T-helper 1 cell treated with Interleukin-12 subunit alpha and Interleukin-12 subunit beta and Interleukin-4 antibody, amounts not matched to agents 30 μg/mL and 1 μg/mL, for 36 hours (primary cell): ENCODE measurements around the gene ZNF117.

Experiments used
- H3K27ac Mint-ChIP-seq: one replicate; pipeline ENCODE4 v1.8.0; 2021; ENCODE audit warnings: mild to moderate bottlenecking, mixed read lengths
- H3K27me3 Mint-ChIP-seq: one replicate; pipeline ENCODE4 v1.8.0; 2021; ENCODE audit warnings: low read depth, mixed read lengths
- H3K36me3 Mint-ChIP-seq: one replicate; pipeline ENCODE4 v1.8.0; 2021; ENCODE audit warnings: low read depth, mixed read lengths
- H3K4me1 Mint-ChIP-seq: one replicate; pipeline ENCODE4 v1.8.0; 2021; ENCODE audit warnings: low read depth, mixed read lengths
- H3K4me3 Mint-ChIP-seq: one replicate; pipeline ENCODE4 v1.8.0; 2021; ENCODE audit warnings: mild to moderate bottlenecking, moderate library complexity, mixed read lengths
- H3K9me3 Mint-ChIP-seq: one replicate; pipeline ENCODE4 v1.8.0; 2021; ENCODE audit warnings: mixed read lengths

Gene ZNF117

GRCh38 chr7:65002972-65003585 is 12.2 kb upstream of the ZNF117 start:
- Mint-ChIP-seq H3K9me3 (peaks cover 52% of the 10 kb centered on the region), H3K27ac (no peak overlapping the region), H3K27me3 (no peaks in the 10 kb centered on the region), H3K4me1 (peaks cover 32% of the 10 kb centered on the region), H3K4me3 (no peak overlapping the region), H3K36me3 (peaks cover 66% of the 10 kb centered on the region)

GRCh38 chr7:65001291-65001814 is 10.5 kb upstream of the ZNF117 start:
- Mint-ChIP-seq H3K4me3 (no peak overlapping the region), H3K4me1 (peaks cover 27% of the 10 kb centered on the region), H3K9me3 (peaks cover 67% of the 10 kb centered on the region), H3K27ac (no peak overlapping the region), H3K36me3 (peaks cover 72% of the 10 kb centered on the region), H3K27me3 (no peaks in the 10 kb centered on the region)

- no peaks in the 10 kb centered on the region for H3K27me3 Mint-ChIP-seq
- peaks cover 59% of the 10 kb centered on the region for H3K36me3 Mint-ChIP-seq
These were observed 8.5 kb upstream of the ZNF117 start for GRCh38 chr7:64999165-65000004.

GRCh38 chr7:64998865-64999164 is 8.0 kb upstream of the ZNF117 start:
- H3K9me3 Mint-ChIP-seq = peaks cover 77% of the 10 kb centered on the region
- H3K27me3 Mint-ChIP-seq = no peaks in the 10 kb centered on the region
- peaks cover 10% of the 10 kb centered on the region for H3K4me1 Mint-ChIP-seq
- peaks cover 55% of the 10 kb centered on the region for H3K36me3 Mint-ChIP-seq
- H3K27ac Mint-ChIP-seq = no peak overlapping the region
- no peak overlapping the region for H3K4me3 Mint-ChIP-seq

More at GRCh38 chr7:64999165-65000004, 8.5 kb upstream of the ZNF117 start:
- no peak overlapping the region for H3K4me3 Mint-ChIP-seq
- H3K27ac Mint-ChIP-seq = no peak overlapping the region
- peaks cover 11% of the 10 kb centered on the region for H3K4me1 Mint-ChIP-seq
- peaks cover 75% of the 10 kb centered on the region for H3K9me3 Mint-ChIP-seq

GRCh38 chr7:64997927-64998391 is 7.1 kb upstream of the ZNF117 start:
- H3K4me3 Mint-ChIP-seq = no peak overlapping the region
- H3K36me3 Mint-ChIP-seq = peaks cover 46% of the 10 kb centered on the region
- H3K27me3 Mint-ChIP-seq = no peaks in the 10 kb centered on the region
- no peak overlapping the region for H3K27ac Mint-ChIP-seq
- peaks cover 77% of the 10 kb centered on the region for H3K9me3 Mint-ChIP-seq
- H3K4me1 Mint-ChIP-seq = peaks cover 7% of the 10 kb centered on the region

GRCh38 chr7:64997164-64997908 is 6.5 kb upstream of the ZNF117 start:
- Mint-ChIP-seq H3K4me3 (no peak overlapping the region), H3K4me1 (peaks cover 7% of the 10 kb centered on the region), H3K27ac (no peak overlapping the region), H3K27me3 (no peaks in the 10 kb centered on the region), H3K36me3 (peaks cover 44% of the 10 kb centered on the region), H3K9me3 (peaks cover 77% of the 10 kb centered on the region)

- no peak overlapping the region for H3K27ac Mint-ChIP-seq
- H3K27me3 Mint-ChIP-seq = no peaks in the 10 kb centered on the region
- H3K9me3 Mint-ChIP-seq = peaks cover 78% of the 10 kb centered on the region
- peaks cover 3% of the 10 kb centered on the region for H3K4me1 Mint-ChIP-seq
- H3K4me3 Mint-ChIP-seq = no peak overlapping the region
- peaks cover 40% of the 10 kb centered on the region for H3K36me3 Mint-ChIP-seq
These were observed 5.5 kb upstream of the ZNF117 start for GRCh38 chr7:64996305-64996704.

- Mint-ChIP-seq H3K27me3 (no peaks in the 10 kb centered on the region), H3K4me3 (no peak overlapping the region), H3K9me3 (peaks cover 77% of the 10 kb centered on the region), H3K27ac (no peak overlapping the region), H3K4me1 (no peaks in the 10 kb centered on the region), H3K36me3 (peaks cover 31% of the 10 kb centered on the region)
These were observed 3.1 kb upstream of the ZNF117 start for GRCh38 chr7:64993901-64994300.

GRCh38 chr7:64992971-64993370 is 2.1 kb upstream of the ZNF117 start:
- Mint-ChIP-seq H3K36me3 (peaks cover 26% of the 10 kb centered on the region), H3K9me3 (peaks cover 78% of the 10 kb centered on the region), H3K4me3 (no peak overlapping the region), H3K27me3 (no peaks in the 10 kb centered on the region), H3K4me1 (no peaks in the 10 kb centered on the region), H3K27ac (no peak overlapping the region)

GRCh38 chr7:64990216-64990615 is 620 bp downstream of the ZNF117 start:
- H3K4me3 Mint-ChIP-seq = no peak overlapping the region
- no peaks in the 10 kb centered on the region for H3K27me3 Mint-ChIP-seq
- H3K9me3 Mint-ChIP-seq = peaks cover 85% of the 10 kb centered on the region
- H3K27ac Mint-ChIP-seq = no peak overlapping the region
- H3K36me3 Mint-ChIP-seq = peaks cover 23% of the 10 kb centered on the region
- no peaks in the 10 kb centered on the region for H3K4me1 Mint-ChIP-seq

- H3K4me3 Mint-ChIP-seq = no peak overlapping the region
- peaks cover 31% of the 10 kb centered on the region for H3K36me3 Mint-ChIP-seq
- H3K27me3 Mint-ChIP-seq = no peaks in the 10 kb centered on the region
- H3K27ac Mint-ChIP-seq = no peak overlapping the region
- peaks cover 77% of the 10 kb centered on the region for H3K9me3 Mint-ChIP-seq
- no peaks in the 10 kb centered on the region for H3K4me1 Mint-ChIP-seq
These were observed 12.2 kb downstream of the ZNF117 start for GRCh38 chr7:64978497-64979203.

GRCh38 chr7:64965594-64965993 is 25.2 kb downstream of the ZNF117 start:
- Mint-ChIP-seq H3K4me1 (no peaks in the 10 kb centered on the region), H3K27ac (no peak overlapping the region), H3K27me3 (no peaks in the 10 kb centered on the region), H3K36me3 (no peaks in the 10 kb centered on the region), H3K9me3 (peaks cover 30% of the 10 kb centered on the region), H3K4me3 (no peak overlapping the region)

- Mint-ChIP-seq H3K4me3 (no peak overlapping the region), H3K4me1 (no peaks in the 10 kb centered on the region), H3K36me3 (no peaks in the 10 kb centered on the region), H3K9me3 (peaks cover 26% of the 10 kb centered on the region), H3K27ac (no peak overlapping the region), H3K27me3 (no peaks in the 10 kb centered on the region)
These were observed 31.6 kb downstream of the ZNF117 start for GRCh38 chr7:64959072-64959747.
